GM10248 (cell line): ENCODE data around the gene ADAMTS3.

ENCODE experiments used
- CTCF ChIA-PET: fragments of 300-600 bp; sonication (Branson Sonifier 250); formaldehyde crosslinking; extraction: SDS; loops from one replicate; lab custom pipeline; 2021; ENCODE audit warnings: antibody characterized with exemption; lab: Yijun Ruan, JAX
- POLR2A ChIA-PET: fragments of 350-650 bp; sonication (Branson Sonifier 250); formaldehyde crosslinking; extraction: SDS; loops from one replicate; lab custom pipeline; 2020; ENCODE audit warnings: antibody characterized with exemption; lab: Yijun Ruan, JAX
- DNase-seq: peaks from one replicate; pipeline ENCODE4 v3.0.0; 2012; ENCODE audit errors: extremely low spot score
- TF ChIP-seq, protein P1 (sequence below): IDR thresholded peaks from 2 replicates; pipeline ENCODE4 v1.5.1; 2012; ENCODE audit warnings: mild to moderate bottlenecking, low read depth; ENCODE audit errors: extremely low read depth, missing control alignments, control extremely low read depth

ADAMTS3 gene

DNA sequence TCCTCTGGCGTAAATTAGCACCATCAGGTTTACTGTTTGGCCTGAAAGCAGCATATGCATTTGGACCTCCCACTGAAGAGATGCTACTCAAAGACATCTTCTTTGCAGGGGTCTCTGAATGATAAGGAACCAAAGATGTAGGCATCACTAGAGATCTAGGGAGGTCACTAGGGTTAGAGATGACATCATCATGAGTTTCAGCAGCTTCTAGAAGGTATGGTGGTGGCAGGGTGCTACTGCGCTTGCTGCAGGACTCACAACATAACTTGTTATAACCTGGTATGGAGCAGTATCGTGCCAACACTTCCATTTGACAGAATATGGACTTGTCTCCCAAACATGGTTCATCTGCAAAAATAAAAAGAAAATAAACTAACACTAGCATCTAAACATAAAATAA lies 285.7 kb downstream of the ADAMTS3 start:
- DNase-seq: no peak
- TF ChIP-seq, protein P1, sequence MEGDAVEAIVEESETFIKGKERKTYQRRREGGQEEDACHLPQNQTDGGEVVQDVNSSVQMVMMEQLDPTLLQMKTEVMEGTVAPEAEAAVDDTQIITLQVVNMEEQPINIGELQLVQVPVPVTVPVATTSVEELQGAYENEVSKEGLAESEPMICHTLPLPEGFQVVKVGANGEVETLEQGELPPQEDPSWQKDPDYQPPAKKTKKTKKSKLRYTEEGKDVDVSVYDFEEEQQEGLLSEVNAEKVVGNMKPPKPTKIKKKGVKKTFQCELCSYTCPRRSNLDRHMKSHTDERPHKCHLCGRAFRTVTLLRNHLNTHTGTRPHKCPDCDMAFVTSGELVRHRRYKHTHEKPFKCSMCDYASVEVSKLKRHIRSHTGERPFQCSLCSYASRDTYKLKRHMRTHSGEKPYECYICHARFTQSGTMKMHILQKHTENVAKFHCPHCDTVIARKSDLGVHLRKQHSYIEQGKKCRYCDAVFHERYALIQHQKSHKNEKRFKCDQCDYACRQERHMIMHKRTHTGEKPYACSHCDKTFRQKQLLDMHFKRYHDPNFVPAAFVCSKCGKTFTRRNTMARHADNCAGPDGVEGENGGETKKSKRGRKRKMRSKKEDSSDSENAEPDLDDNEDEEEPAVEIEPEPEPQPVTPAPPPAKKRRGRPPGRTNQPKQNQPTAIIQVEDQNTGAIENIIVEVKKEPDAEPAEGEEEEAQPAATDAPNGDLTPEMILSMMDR: no peak
- POLR2A ChIA-PET: no interaction called here
- CTCF ChIA-PET: no interaction called here

DNA sequence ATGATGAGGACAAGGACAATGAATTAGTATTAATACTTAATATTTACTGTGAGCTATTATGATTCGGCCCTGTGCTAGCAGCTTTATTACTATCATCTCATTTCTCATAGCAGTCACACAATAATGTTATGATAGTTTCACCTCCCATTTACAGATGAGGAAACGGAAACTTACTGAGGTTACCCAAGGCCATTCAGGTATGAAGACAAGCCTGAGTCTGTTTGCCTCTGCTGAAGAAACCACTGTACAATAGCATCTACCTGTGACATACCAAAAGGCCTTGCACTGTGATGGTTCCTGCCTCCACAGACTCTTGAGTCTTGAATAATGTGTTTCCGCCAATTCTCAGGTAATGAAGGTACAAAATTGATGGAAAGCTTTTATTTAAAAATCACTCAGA lies 288.8 kb downstream of the ADAMTS3 start:
- TF ChIP-seq, protein P1: no peak
- no peak for DNase-seq
- ChIA-PET POLR2A (no interaction called here), CTCF (no interaction called here)

DNA sequence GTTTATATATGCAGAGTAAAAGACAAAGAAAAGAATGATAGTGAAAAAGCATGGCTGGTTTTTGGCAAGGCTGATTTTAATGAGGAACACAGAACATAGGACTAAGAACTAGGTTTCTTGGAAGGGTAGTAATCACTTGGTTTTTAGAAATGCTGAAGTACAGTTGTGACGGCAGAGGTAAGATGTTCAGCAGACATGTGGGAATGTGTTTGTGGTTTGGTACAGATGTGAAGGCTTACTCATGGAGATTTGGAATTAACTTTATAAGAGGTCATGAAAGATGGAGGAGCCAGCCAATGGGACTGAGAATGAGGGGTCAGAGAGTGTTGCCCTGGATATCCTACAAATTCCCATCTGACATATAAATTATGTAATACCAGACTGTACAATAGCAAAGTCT lies 293.6 kb downstream of the ADAMTS3 start:
- ChIA-PET CTCF (no interaction called here), POLR2A (no interaction called here)
- TF ChIP-seq, protein P1: no peak
- DNase-seq: no peak

DNA sequence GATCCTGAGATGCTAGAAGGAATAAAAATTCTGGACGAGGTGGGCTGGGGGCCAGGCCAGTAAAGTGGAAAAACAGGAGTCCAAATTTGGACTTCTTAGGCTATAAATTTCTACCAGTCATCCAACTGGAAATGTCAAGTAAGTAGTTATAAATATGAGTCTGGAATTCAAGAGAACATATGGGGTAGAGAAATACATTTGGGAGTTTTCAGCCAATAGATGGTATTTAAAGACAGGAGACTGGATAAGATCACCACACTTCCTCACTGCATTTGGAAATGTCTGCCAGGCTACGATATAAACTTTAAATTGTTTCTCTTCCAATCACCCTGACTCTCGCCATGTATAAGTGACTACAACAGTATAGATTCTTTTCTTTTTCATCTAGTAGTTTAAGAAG lies 294.8 kb downstream of the ADAMTS3 start:
- no peak for DNase-seq
- CTCF ChIA-PET: interaction anchor here (0.9 to 1.4 kb wide), 2 partner anchors 8 to 12 kb away, joined by 3 to 4 read pairs; no protein-coding TSS in a partner anchor
- TF ChIP-seq, protein P1: no peak
- POLR2A ChIA-PET: no interaction called here

DNA sequence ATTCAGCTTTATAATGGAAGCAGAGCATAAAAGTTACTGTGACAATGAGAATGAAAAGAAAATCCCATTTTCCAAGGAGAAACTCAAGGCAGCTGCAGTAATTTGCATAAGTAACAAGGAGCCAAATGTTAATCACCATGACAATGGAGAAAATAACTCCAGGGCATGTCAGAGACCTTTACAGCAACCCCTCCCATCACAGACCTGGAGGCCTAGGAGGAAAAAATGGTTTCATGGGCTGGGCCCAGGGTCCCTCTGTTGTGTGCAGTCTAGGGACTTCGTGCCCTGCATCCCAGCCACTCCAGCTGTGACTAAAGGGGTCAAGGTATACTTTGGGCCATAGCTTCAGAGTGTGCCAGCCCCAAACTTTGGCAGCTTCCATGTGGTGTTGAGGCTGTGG lies 313.8 kb downstream of the ADAMTS3 start:
- POLR2A ChIA-PET: no interaction called here
- DNase-seq: no peak
- CTCF ChIA-PET: interaction anchor here (1.3 kb wide), 1 partner anchor 9 kb away, joined by 5 read pairs; no protein-coding TSS in a partner anchor

DNA sequence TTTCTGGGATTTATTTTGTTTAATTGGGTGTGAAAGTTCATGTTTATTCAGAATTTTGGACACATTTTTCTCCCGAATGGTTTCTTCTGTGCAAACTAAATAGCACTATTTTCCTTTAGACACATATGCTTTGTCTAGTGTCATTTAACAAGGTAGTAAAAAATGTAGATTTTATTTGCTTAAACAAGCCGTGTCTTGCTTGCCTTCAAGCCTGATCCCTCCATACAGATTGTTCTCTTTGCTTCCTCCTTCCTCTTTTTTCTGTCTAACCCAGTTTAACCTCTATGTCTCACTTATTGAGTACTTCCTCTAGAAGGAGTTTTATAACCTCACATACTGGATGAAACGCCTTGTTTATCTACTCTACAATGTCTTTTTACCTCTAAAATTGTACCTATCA lies 325.4 kb downstream of the ADAMTS3 start:
- TF ChIP-seq, protein P1: no peak
- DNase-seq: no peak
- POLR2A ChIA-PET: no interaction called here
- CTCF ChIA-PET: no interaction called here

More for the DNA sequence above, 313.8 kb downstream of the ADAMTS3 start:
- TF ChIP-seq, protein P1: no peak
